ENCODE data around the gene NDUFA11. TPM values are rescaled to one million over a fixed set of nuclear protein-coding genes. Genes with fewer than 3 reads are reported as not detected.
A peak's percentile ranks its signal among the peaks of the same experiment; 100 is the strongest.

Gene NDUFA11
- total and polyA plus RNA-seq, 8 donors: 22.2 to 524 (median 344) TPM

DNA sequence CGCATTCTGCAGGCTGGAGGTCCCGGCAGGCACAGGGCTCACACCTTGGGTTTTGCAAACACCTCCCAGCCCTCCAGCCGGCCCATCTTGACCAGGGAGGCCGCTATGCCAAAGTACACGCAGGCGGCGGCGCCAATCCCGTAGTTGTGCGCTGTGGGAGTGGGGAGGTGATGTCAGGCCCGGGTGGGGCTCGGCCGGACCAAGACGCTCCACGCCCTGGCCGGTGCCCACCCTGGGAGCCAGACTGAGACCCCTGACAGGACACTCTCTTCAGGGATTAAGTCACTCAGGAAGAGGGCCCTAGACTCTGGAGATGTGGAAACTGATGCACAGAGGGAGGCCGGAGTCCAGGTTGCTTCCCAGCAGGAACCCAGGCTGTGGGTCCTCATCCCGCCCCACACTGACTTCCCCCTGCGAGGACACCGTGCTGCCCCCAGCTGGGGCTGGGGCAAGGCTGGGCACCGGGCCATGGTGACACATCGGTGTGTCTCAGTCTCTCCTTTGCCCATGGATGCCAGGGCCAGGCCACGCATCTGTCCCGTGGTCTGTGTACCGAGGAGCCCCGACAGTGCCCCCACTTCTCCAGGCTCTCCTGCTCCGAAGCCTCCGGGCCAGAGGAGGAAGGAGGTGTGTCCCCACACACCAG, 8.8 kb downstream of the NDUFA11 start:
- Histone ChIP-seq H3K27me3 (peaks cover 0 to 27% (median 14%) of the 10 kb centered on the region in 3 donors), H3K4me1 (peaks cover 16 to 64% (median 32%) of the 10 kb centered on the region in 4 donors), H3K27ac (peak overlapping the region in 2 of 5 donors; percentile 52 to 77), H3K9me3 (no peaks in the 10 kb centered on the region), H3K4me3 (no peak overlapping the region), H3K36me3 (peaks cover 22 to 38% (median 31%) of the 10 kb centered on the region in 4 donors)
- DNase-seq: no peak
- intact Hi-C loops (cut with DNase I; ENCODE audit: low total_unique reads): loop anchor here (10.0 kb wide), 1 partner anchor 90 kb away; the partner anchor contains the start of gene NRTN
- WGBS, 5 donors: 52 to 72% (median 66%) methylated on average over 10 to 28 of the region's 28 CpGs
- TF ChIP-seq, protein P1, sequence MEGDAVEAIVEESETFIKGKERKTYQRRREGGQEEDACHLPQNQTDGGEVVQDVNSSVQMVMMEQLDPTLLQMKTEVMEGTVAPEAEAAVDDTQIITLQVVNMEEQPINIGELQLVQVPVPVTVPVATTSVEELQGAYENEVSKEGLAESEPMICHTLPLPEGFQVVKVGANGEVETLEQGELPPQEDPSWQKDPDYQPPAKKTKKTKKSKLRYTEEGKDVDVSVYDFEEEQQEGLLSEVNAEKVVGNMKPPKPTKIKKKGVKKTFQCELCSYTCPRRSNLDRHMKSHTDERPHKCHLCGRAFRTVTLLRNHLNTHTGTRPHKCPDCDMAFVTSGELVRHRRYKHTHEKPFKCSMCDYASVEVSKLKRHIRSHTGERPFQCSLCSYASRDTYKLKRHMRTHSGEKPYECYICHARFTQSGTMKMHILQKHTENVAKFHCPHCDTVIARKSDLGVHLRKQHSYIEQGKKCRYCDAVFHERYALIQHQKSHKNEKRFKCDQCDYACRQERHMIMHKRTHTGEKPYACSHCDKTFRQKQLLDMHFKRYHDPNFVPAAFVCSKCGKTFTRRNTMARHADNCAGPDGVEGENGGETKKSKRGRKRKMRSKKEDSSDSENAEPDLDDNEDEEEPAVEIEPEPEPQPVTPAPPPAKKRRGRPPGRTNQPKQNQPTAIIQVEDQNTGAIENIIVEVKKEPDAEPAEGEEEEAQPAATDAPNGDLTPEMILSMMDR (IDR thresholded peaks at IDR 0.05): no peak
- TF ChIP-seq POLR2A (IDR thresholded peaks at IDR 0.05): no peak
- TF ChIP-seq EP300 (IDR thresholded peaks at IDR 0.05): no peak
- no peak for TF ChIP-seq POLR2AphosphoS5 (IDR thresholded peaks at IDR 0.05)

DNA sequence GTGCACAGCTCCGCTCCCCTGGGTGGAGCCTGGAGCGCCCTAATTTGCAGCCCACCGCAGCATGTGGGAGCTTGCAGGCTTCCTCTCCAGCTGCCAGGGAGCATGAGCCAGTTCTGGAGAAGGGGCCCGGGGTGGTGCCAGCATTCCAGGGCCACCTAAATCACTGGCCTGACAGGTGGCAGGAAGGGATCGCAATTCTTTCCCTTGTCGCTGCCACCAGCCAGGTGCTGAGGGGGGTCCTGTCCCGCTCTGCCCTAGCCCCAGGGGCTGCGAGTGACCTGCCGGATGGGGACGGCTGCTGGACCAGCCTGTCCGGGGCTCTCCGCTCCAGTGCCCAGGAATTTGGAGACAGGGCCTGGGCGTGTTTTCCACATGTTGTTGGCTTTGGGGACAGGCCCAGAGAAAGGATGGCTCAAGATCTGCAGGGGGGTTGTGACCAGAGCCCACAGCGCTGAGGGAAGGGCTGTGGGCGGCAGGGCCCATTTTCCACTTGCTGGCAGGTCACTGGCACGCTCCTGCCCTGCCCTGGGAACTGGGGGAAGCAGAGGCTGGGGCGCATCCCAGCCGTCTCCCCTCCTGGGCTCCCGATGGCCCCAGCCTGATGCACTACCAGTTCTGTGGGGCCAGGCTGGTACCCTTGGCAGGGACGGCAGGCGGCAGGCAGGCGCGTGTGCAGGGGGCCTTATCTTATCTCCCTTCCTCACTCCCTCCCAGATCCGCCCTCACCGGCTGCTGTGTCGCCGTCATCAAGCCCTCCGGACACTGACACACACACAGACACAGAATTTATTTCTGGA, 9.5 kb downstream of the NDUFA11 start:
- intact Hi-C loops (cut with DNase I; ENCODE audit: low total_unique reads): loop anchor here (10.0 kb wide), 1 partner anchor 89 kb away; the partner anchor contains the start of gene NRTN
- no peak overlapping the region for H3K4me3 ChIP-seq

DNA sequence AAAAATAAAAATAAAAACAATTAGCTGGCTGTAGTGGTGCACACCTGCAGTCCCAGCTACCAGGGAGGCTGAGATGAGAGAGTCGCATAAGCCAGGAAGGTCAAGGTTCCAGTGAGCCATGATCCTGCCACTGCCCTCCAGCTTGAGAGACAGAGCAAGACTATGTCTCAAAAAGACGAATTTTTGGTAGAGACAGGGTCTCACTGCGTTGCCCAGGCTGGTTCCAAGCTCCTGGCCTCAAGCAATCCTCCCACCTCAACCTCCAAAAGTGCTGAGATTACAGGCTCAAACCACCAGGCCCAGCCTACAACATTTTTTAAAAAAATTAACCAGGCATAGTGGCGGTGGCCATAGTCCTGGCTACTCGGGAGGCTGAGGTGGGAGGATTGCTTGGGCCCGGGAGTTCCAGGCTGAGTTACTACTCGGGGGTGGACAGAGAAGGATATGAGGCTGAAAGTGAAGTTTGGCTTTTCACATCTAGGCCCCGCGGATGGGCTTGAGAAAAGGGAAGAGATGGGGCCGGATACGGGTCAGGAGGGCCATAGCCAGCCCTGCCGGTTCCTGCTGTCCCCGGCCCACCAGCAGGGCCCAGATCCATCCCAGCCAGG, 10.2 kb downstream of the NDUFA11 start:
- Histone ChIP-seq H3K36me3 (peaks cover 22 to 35% (median 30%) of the 10 kb centered on the region in 4 donors), H3K27ac (peak overlapping the region in 2 of 5 donors; percentile 52 to 77), H3K9me3 (no peaks in the 10 kb centered on the region), H3K27me3 (peaks cover 0 to 29% (median 14%) of the 10 kb centered on the region in 3 donors), H3K4me3 (no peak overlapping the region), H3K4me1 (peaks cover 16 to 67% (median 32%) of the 10 kb centered on the region in 4 donors)
- TF ChIP-seq, protein P1 (IDR thresholded peaks at IDR 0.05): no peak
- TF ChIP-seq POLR2AphosphoS5 (IDR thresholded peaks at IDR 0.05) (no peak), POLR2A (IDR thresholded peaks at IDR 0.05) (no peak), EP300 (IDR thresholded peaks at IDR 0.05) (no peak)
- intact Hi-C loops (cut with DNase I; ENCODE audit: low total_unique reads): loop anchor here (10.0 kb wide), 1 partner anchor 89 kb away; the partner anchor contains the start of gene NRTN
- DNase-seq: no peak
- 73 to 89% (median 80%) methylated on average over 9 to 13 of the region's 13 CpGs for WGBS, 5 donors

More for the DNA sequence above, 9.5 kb downstream of the NDUFA11 start:
- Histone ChIP-seq H3K27me3 (peaks cover 0 to 29% (median 14%) of the 10 kb centered on the region in 3 donors), H3K36me3 (peaks cover 22 to 35% (median 30%) of the 10 kb centered on the region in 4 donors), H3K4me1 (peaks cover 16 to 67% (median 32%) of the 10 kb centered on the region in 4 donors), H3K9me3 (no peaks in the 10 kb centered on the region), H3K27ac (peak overlapping the region in 2 of 5 donors; percentile 52 to 77)
- peak in 1 of 2 donors; percentile 48 for DNase-seq
- TF ChIP-seq EP300 (IDR thresholded peaks at IDR 0.05): no peak
- 20 to 73% (median 62%) methylated on average over 1 to 28 of the region's 28 CpGs for WGBS, 5 donors

DNA sequence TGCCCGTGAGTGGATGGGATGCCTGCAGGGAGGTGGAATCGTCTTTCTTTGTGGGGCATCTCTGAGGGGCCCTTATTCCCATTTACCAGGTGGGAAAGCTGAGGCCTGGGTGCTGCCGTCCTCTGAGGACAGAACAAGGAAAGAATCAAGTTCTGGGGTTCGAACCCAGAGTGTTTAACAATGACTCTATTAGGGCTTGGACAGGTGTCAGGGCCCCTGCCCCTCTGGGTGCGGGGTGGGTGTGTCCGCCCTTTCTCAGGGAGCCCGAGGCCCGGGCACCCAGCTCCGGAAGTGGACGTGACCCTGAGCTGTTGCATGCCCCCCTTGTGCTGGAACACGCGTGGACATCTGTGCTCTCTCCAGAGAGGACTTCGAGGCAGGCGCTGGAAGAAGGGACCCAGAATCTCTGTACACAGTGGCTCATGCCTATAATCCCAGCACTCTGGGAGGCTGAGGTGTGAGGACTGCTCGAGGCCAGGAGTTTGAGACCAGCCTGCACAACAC, 10.8 kb downstream of the NDUFA11 start:
- DNase-seq: no peak
- no peaks in the 10 kb centered on the region for H3K9me3 ChIP-seq
- H3K27ac ChIP-seq: peak overlapping the region in 1 of 5 donors; percentile 77
- 48 to 66% (median 51%) methylated on average over 3 to 15 of the region's 15 CpGs for WGBS, 5 donors
- peaks cover 16 to 64% (median 32%) of the 10 kb centered on the region in 4 donors for H3K4me1 ChIP-seq
- peaks cover 0 to 29% (median 14%) of the 10 kb centered on the region in 3 donors for H3K27me3 ChIP-seq
- intact Hi-C loops (cut with DNase I; ENCODE audit: low total_unique reads): loop anchor here (10.0 kb wide), 1 partner anchor 88 kb away; the partner anchor contains the start of gene NRTN
- peaks cover 22 to 35% (median 30%) of the 10 kb centered on the region in 4 donors for H3K36me3 ChIP-seq
- H3K4me3 ChIP-seq: no peak overlapping the region
- TF ChIP-seq POLR2A (IDR thresholded peaks at IDR 0.05) (no peak), EP300 (IDR thresholded peaks at IDR 0.05) (no peak), POLR2AphosphoS5 (IDR thresholded peaks at IDR 0.05) (no peak)
- TF ChIP-seq, protein P1 (IDR thresholded peaks at IDR 0.05): peak in 1 of 7 experiments; percentile 2
